DOHH2 (cell line): ENCODE data around the gene ICOS.

Experiments used
- H3F3A ChIP-seq: fragments of 200-600 bp; sonication (generic), shearing (Covaris generic); 2 replicates; pipeline ENCODE4 v1.6.0; 2016; ENCODE audit warnings: antibody characterized with exemption, mild to moderate bottlenecking; ENCODE audit not compliant: control insufficient read depth, insufficient read depth
- H3K27ac ChIP-seq: fragments of 200-600 bp; sonication (generic); 2 replicates; pipeline ENCODE4 v1.5.1; 2014; ENCODE audit warnings: low read depth, mild to moderate bottlenecking, low read length, moderate library complexity
- H3K27me3 ChIP-seq: fragments of 200-600 bp; sonication (generic); 2 replicates; pipeline ENCODE4 v1.6.1; 2014; ENCODE audit warnings: mild to moderate bottlenecking, low read length, mixed read lengths; ENCODE audit not compliant: control insufficient read depth
- H3K36me3 ChIP-seq: fragments of 200-600 bp; sonication (generic); 2 replicates; pipeline ENCODE4 v1.6.1; 2014; ENCODE audit warnings: mild to moderate bottlenecking, low read length, moderate library complexity, mixed read lengths; ENCODE audit not compliant: control insufficient read depth
- H3K4me1 ChIP-seq: fragments of 200-600 bp; sonication (generic); 2 replicates; pipeline ENCODE4 v1.6.1; 2014; ENCODE audit warnings: mild to moderate bottlenecking, low read length, mixed read lengths; ENCODE audit not compliant: control insufficient read depth
- H3K4me2 ChIP-seq: fragments of 200-600 bp; sonication (generic); 2 replicates; pipeline ENCODE4 v1.6.0; 2014; ENCODE audit warnings: mild to moderate bottlenecking, low read length, moderate library complexity
- H3K4me3 ChIP-seq: fragments of 200-600 bp; sonication (generic); 2 replicates; pipeline ENCODE4 v1.5.1; 2014; ENCODE audit warnings: mild to moderate bottlenecking, low read length, mixed read lengths
- H3K79me2 ChIP-seq: fragments of 200-600 bp; sonication (generic); 2 replicates; pipeline ENCODE4 v1.6.1; 2014; ENCODE audit warnings: mild to moderate bottlenecking, low read length, mixed read lengths; ENCODE audit not compliant: control insufficient read depth
- H3K9me2 ChIP-seq: fragments of 200-600 bp; sonication (generic); replicated peaks from 2 replicates; pipeline ENCODE4 v1.6.1; 2014; ENCODE audit warnings: mild to moderate bottlenecking, low read length, mixed read lengths; ENCODE audit not compliant: control insufficient read depth
- H3K9me3 ChIP-seq: fragments of 200-600 bp; sonication (generic); 2 replicates; pipeline ENCODE4 v1.6.1; 2014; ENCODE audit warnings: antibody characterized with exemption, low read length, mixed read lengths; ENCODE audit not compliant: control insufficient read depth, insufficient read depth
- H4K20me1 ChIP-seq: fragments of 200-600 bp; sonication (generic); 2 replicates; pipeline ENCODE4 v1.6.0; 2014; ENCODE audit warnings: low read depth, mild to moderate bottlenecking, antibody characterized with exemption, low read length, moderate library complexity; ENCODE audit not compliant: control insufficient read depth, insufficient read depth
- CTCF ChIP-seq: fragments of 200-600 bp; sonication (generic); IDR thresholded peaks from one replicate; pipeline ENCODE4 v1.5.1; 2014; ENCODE audit warnings: antibody characterized with exemption, mild to moderate bottlenecking, low read depth, low read length; ENCODE audit not compliant: poor library complexity, severe bottlenecking
- EZH2phosphoT487 ChIP-seq: fragments of 200-600 bp; sonication (generic); IDR thresholded peaks from 2 replicates; pipeline ENCODE4 v1.6.1; 2017; ENCODE audit warnings: borderline replicate concordance, mild to moderate bottlenecking, antibody characterized with exemption, low read length, moderate library complexity, mixed read lengths

ICOS gene

GRCh38 chr2:203914546-203915182, 21.9 kb upstream of the ICOS start:
- no peak overlapping the region for H3K4me2 ChIP-seq
- H3K4me3 ChIP-seq, result no peak overlapping the region
- no peak overlapping the region for H3K27ac ChIP-seq
- TF ChIP-seq EZH2phosphoT487 (no peak), CTCF (no peak)
- H3F3A ChIP-seq, result no peaks in the 10 kb centered on the region
- H3K27me3 ChIP-seq, result peaks cover 5% of the 10 kb centered on the region; the same call in 1 of the 2 replicates
- H3K9me3 ChIP-seq, result no peaks in the 10 kb centered on the region
- no peaks in the 10 kb centered on the region for H3K4me1 ChIP-seq
- H4K20me1 ChIP-seq, result no peaks in the 10 kb centered on the region
- H3K9me2 ChIP-seq, result no peaks in the 10 kb centered on the region
- no peaks in the 10 kb centered on the region for H3K36me3 ChIP-seq
- H3K79me2 ChIP-seq, result no peaks in the 10 kb centered on the region

- no peaks in the 10 kb centered on the region for H4K20me1 ChIP-seq
- no peak overlapping the region for H3K4me2 ChIP-seq
- H3K79me2 ChIP-seq, result no peaks in the 10 kb centered on the region
Measured at GRCh38 chr2:203915256-203915655, 21.3 kb upstream of the ICOS start.

GRCh38 chr2:203916756-203917155, 19.8 kb upstream of the ICOS start:
- Histone ChIP-seq H3K27ac (no peak overlapping the region), H3K36me3 (no peaks in the 10 kb centered on the region), H3K4me2 (no peak overlapping the region), H3F3A (no peaks in the 10 kb centered on the region), H3K27me3 (peaks cover 5% of the 10 kb centered on the region; the same call in 1 of the 2 replicates), H3K4me1 (no peaks in the 10 kb centered on the region), H3K4me3 (no peak overlapping the region), H3K9me2 (no peaks in the 10 kb centered on the region), H4K20me1 (no peaks in the 10 kb centered on the region), H3K9me3 (no peaks in the 10 kb centered on the region), H3K79me2 (no peaks in the 10 kb centered on the region)
- TF ChIP-seq CTCF (no peak), EZH2phosphoT487 (no peak)

More at GRCh38 chr2:203915256-203915655, 21.3 kb upstream of the ICOS start:
- H3K27ac ChIP-seq, result no peak overlapping the region
- H3K36me3 ChIP-seq, result no peaks in the 10 kb centered on the region
- H3K4me3 ChIP-seq, result no peak overlapping the region
- H3K27me3 ChIP-seq, result peaks cover 5% of the 10 kb centered on the region; the same call in 1 of the 2 replicates
- H3K9me2 ChIP-seq, result no peaks in the 10 kb centered on the region
- TF ChIP-seq EZH2phosphoT487 (no peak), CTCF (no peak)
- H3K9me3 ChIP-seq, result no peaks in the 10 kb centered on the region
- no peaks in the 10 kb centered on the region for H3K4me1 ChIP-seq
- H3F3A ChIP-seq, result no peaks in the 10 kb centered on the region
